KMS-11 (cell line): ENCODE measurements around the gene RAPH1.

Experiments used
- H2AFZ ChIP-seq: fragments of 200-600 bp; sonication (generic); 2 replicates; pipeline ENCODE4 v1.6.1; 2016; ENCODE audit warnings: antibody characterized with exemption, mixed run types, low read depth
- H3K27ac ChIP-seq: fragments of 200-600 bp; sonication (generic); 2 replicates; pipeline ENCODE4 v1.6.1; 2016; ENCODE audit warnings: mild to moderate bottlenecking, mixed run types
- H3K27me3 ChIP-seq: fragments of 200-600 bp; sonication (generic); 2 replicates; pipeline ENCODE4 v1.6.1; 2017; ENCODE audit warnings: mild to moderate bottlenecking, low read depth, mixed run types, moderate library complexity; ENCODE audit not compliant: insufficient read depth
- H3K36me3 ChIP-seq: fragments of 200-600 bp; sonication (generic); 2 replicates; pipeline ENCODE4 v1.6.1; 2017; ENCODE audit warnings: mild to moderate bottlenecking, mixed run types; ENCODE audit not compliant: insufficient read depth
- H3K4me1 ChIP-seq: fragments of 200-600 bp; sonication (generic); 2 replicates; pipeline ENCODE4 v1.6.1; 2016; ENCODE audit warnings: mild to moderate bottlenecking, low read depth, mixed run types; ENCODE audit not compliant: poor library complexity, severe bottlenecking
- H3K4me2 ChIP-seq: fragments of 200-600 bp; sonication (generic); 2 replicates; pipeline ENCODE4 v1.7.0; 2016; ENCODE audit warnings: mild to moderate bottlenecking, mixed run types
- H3K4me3 ChIP-seq: fragments of 200-600 bp; sonication (generic); IDR thresholded peaks from 2 replicates; pipeline ENCODE4 v1.6.1; 2017; ENCODE audit warnings: low read depth, low read length, mixed read lengths; ENCODE audit not compliant: insufficient read depth
- H3K79me2 ChIP-seq: fragments of 200-600 bp; sonication (generic); 2 replicates; pipeline ENCODE4 v1.6.1; 2016; ENCODE audit warnings: low read depth, mixed run types; ENCODE audit not compliant: insufficient read depth
- H3K9ac ChIP-seq: fragments of 200-600 bp; sonication (generic); 2 replicates; pipeline ENCODE4 v1.6.1; 2016; ENCODE audit warnings: mild to moderate bottlenecking, mixed run types
- H4K20me1 ChIP-seq: fragments of 200-600 bp; sonication (generic); 2 replicates; pipeline ENCODE4 v1.6.1; 2016; ENCODE audit warnings: mild to moderate bottlenecking, mixed run types; ENCODE audit not compliant: insufficient read depth
- CTCF ChIP-seq: fragments of 200-600 bp; sonication (generic); conservative IDR thresholded peaks from 2 replicates; pipeline ENCODE4 v1.6.1; 2017; ENCODE audit warnings: low read depth, mild to moderate bottlenecking, antibody characterized with exemption, low read length, moderate library complexity, mixed read lengths

The RAPH1 gene

DNA sequence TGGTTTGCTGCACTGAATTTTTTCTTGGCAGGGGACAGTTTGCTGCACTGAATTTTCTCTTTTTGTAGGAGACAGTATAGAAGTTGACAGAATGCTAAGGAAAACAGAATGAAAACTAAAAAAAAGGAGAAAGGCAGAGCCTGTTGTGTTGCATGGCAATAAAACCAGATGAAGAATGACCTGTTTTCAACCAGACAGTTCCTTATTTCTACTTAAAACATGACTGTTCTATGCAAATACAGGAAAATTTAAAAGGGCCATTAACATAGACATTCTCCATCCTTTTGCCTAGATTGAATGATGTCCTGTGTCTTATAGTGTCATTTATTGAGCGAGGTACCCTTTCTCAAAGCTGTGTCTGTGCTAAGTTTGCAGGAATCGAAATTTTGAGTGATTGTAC, 173.6 kb downstream of the RAPH1 start:
- H3K79me2 ChIP-seq, result no peaks in the 10 kb centered on the region
- H3K4me3 ChIP-seq, result no peak overlapping the region
- no peaks in the 10 kb centered on the region for H3K36me3 ChIP-seq
- H3K27me3 ChIP-seq, result no peaks in the 10 kb centered on the region
- H3K9ac ChIP-seq, result no peak overlapping the region
- no peaks in the 10 kb centered on the region for H4K20me1 ChIP-seq
- TF ChIP-seq CTCF, result no peak
- H2AFZ ChIP-seq, result no peak overlapping the region
- peaks cover 25% of the 10 kb centered on the region for H3K4me1 ChIP-seq
- H3K27ac ChIP-seq, result peak overlapping the region; percentile 16; the same call in 1 of the 2 replicates
- peak overlapping the region; percentile 19; the same call in 1 of the 2 replicates for H3K4me2 ChIP-seq

DNA sequence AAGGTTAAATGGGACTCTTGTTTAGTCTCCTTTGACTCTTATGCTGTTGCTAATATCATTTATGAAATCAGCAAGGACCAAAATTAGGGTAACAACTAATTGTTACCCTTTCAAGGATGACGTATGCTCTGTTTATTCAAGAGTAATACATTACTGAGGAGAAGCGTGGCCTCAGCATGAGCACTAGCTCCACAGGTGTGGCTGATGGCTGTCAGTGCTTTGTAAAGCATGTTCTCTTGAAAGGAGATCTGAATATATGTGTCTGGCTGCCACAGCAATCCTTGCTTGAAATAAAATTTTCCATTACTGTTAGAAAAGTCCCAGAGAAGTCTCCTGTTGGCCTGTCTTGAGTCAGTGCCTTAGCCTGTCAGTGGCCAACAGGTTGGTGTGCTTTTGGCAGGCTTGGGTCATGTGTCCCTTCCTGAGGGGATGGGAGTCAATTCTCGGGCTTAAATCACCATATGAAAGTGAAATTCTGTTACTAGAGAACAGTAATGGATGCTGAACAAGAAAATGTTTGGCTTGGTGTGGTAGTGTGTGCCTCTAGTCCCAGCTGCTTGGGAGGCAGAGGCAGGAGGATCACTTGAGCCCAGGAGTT, 174.2 kb downstream of the RAPH1 start:
- Histone ChIP-seq H3K27ac (peak overlapping the region; percentile 16; the same call in 1 of the 2 replicates), H3K27me3 (no peaks in the 10 kb centered on the region), H3K4me2 (peak overlapping the region; percentile 19; the same call in 1 of the 2 replicates), H3K9ac (no peak overlapping the region), H3K4me1 (peaks cover 19% of the 10 kb centered on the region), H3K79me2 (no peaks in the 10 kb centered on the region), H4K20me1 (no peaks in the 10 kb centered on the region), H3K36me3 (no peaks in the 10 kb centered on the region), H2AFZ (no peak overlapping the region), H3K4me3 (no peak overlapping the region)
- no peak for TF ChIP-seq CTCF

- H3K36me3 ChIP-seq, result no peaks in the 10 kb centered on the region
- H3K4me1 ChIP-seq, result peaks cover 17% of the 10 kb centered on the region
- no peak overlapping the region for H2AFZ ChIP-seq
- H3K27ac ChIP-seq, result no peak overlapping the region
- H3K27me3 ChIP-seq, result no peaks in the 10 kb centered on the region
- no peak overlapping the region for H3K9ac ChIP-seq
- no peak for TF ChIP-seq CTCF
- H3K79me2 ChIP-seq, result no peaks in the 10 kb centered on the region
- H3K4me3 ChIP-seq, result no peak overlapping the region
- H3K4me2 ChIP-seq, result no peak overlapping the region
- no peaks in the 10 kb centered on the region for H4K20me1 ChIP-seq
These were observed 175.7 kb downstream of the RAPH1 start for GRCh38 chr2:203359450-203359849.

- no peak overlapping the region for H2AFZ ChIP-seq
- no peak overlapping the region for H3K4me2 ChIP-seq
- no peak overlapping the region for H3K27ac ChIP-seq
- H3K27me3 ChIP-seq, result no peaks in the 10 kb centered on the region
- TF ChIP-seq CTCF, result no peak
- H4K20me1 ChIP-seq, result no peaks in the 10 kb centered on the region
- H3K79me2 ChIP-seq, result peaks cover 7% of the 10 kb centered on the region; the same call in 1 of the 2 replicates
- H3K9ac ChIP-seq, result no peak overlapping the region
- H3K4me3 ChIP-seq, result no peak overlapping the region
- no peaks in the 10 kb centered on the region for H3K36me3 ChIP-seq
- H3K4me1 ChIP-seq, result no peaks in the 10 kb centered on the region
These were observed 180.1 kb downstream of the RAPH1 start for GRCh38 chr2:203354966-203355365.
